ENCODE measurements around the gene MTAP. TPM values are rescaled to one million over a fixed set of nuclear protein-coding genes. Genes with fewer than 3 reads are reported as not detected.

The MTAP gene
- total and polyA plus RNA-seq, 2 of the 13 experiments (the other 11 are each of a cell fraction or from before 2014, with no cell fraction given): 16.7 to 51.2 TPM

DNA sequence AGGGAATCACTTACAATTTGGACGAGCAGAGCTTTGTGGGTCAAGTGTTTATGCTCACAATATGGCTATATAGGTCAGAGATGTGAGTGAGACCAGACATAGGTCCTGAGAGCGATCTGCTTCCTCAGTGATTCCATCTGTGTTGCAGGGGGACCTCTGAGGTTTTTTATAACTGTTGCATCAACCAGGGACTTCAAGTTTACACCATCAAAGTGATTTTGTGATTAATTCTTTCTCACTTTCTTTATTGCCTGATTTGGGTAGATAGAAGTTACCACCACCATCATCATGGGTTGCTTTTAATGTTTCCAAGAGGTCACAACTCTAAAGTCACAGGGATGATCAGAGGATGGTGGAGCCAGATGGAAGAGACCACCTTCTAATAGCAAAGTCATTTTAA, 7.0 kb upstream of the MTAP start:
- BruUV-seq (replicated peaks): no TSS peak
- Histone ChIP-seq H3K79me2 (ENCODE audit: insufficient read depth, low read length) (no peaks in the 10 kb centered on the region), H2AFZ (ENCODE audit: low read length) (no peak overlapping the region), H4K20me1 (ENCODE audit: insufficient read depth, low read length) (no peaks in the 10 kb centered on the region), H3K4me3 (replicated peaks in 1 of 3; ENCODE audit: insufficient read depth in 1 of 3, low read depth in 2 of 3, low read length in 3 of 3) (no peak overlapping the region), H3K9ac (ENCODE audit: insufficient read depth, low read depth, low read length) (no peak overlapping the region), H3K36me3 (replicated peaks in 1 of 2; ENCODE audit: control insufficient read depth in 1 of 2, insufficient read depth in 2 of 2, low read length in 2 of 2) (no peaks in the 10 kb centered on the region), H3K4me1 (ENCODE audit: insufficient read depth, low read length) (no peaks in the 10 kb centered on the region), H3K4me2 (ENCODE audit: low read depth, low read length) (no peak overlapping the region), H3K9me3 (ENCODE audit: low read length) (no peaks in the 10 kb centered on the region), H3K27ac (ENCODE audit: extremely low read length, insufficient read depth, low read length) (no peak overlapping the region), H3K27me3 (ENCODE audit: control insufficient read depth in 1 of 2, insufficient read depth in 2 of 2, low read length in 2 of 2) (no peaks in the 10 kb centered on the region; a peak in 1 of 5 replicates)
- CTCF ChIA-PET (ENCODE audit: low intra/inter-chr PET ratio, low total read pairs): no interaction called here
- TF ChIP-seq, protein P1, sequence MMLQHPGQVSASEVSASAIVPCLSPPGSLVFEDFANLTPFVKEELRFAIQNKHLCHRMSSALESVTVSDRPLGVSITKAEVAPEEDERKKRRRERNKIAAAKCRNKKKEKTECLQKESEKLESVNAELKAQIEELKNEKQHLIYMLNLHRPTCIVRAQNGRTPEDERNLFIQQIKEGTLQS (CRISPR knock-in tag; IDR thresholded peaks at IDR 0.05): no peak
- no peak for TF ChIP-seq RAD51 (IDR thresholded peaks at IDR 0.05; ENCODE audit: borderline replicate concordance)
- no peak for TF ChIP-seq ATF1 (CRISPR knock-in tag; IDR thresholded peaks at IDR 0.05)
- TF ChIP-seq NPAS2 (CRISPR knock-in tag; IDR thresholded peaks at IDR 0.05; ENCODE audit: borderline replicate concordance): no peak
- no peak for TF ChIP-seq NR2F1 (CRISPR knock-in tag; IDR thresholded peaks at IDR 0.05)
- TF ChIP-seq ZNF747 (CRISPR knock-in tag; IDR thresholded peaks at IDR 0.05; ENCODE audit: borderline replicate concordance): no peak
- TF ChIP-seq SYNCRIP (IDR thresholded peaks at IDR 0.05; ENCODE audit: insufficient read depth, low read depth, low read length): no peak
- no peak for TF ChIP-seq STAG1 (CRISPR knock-in tag; IDR thresholded peaks at IDR 0.05)
- no peak for TF ChIP-seq ZNF670 (CRISPR knock-in tag; IDR thresholded peaks at IDR 0.05; ENCODE audit: borderline replicate concordance)
- no peak for TF ChIP-seq KLF13 (CRISPR knock-in tag; IDR thresholded peaks at IDR 0.05)
- TF ChIP-seq ZNF296 (CRISPR knock-in tag; conservative IDR thresholded peaks at IDR 0.05): no peak
- TF ChIP-seq, protein P2, sequence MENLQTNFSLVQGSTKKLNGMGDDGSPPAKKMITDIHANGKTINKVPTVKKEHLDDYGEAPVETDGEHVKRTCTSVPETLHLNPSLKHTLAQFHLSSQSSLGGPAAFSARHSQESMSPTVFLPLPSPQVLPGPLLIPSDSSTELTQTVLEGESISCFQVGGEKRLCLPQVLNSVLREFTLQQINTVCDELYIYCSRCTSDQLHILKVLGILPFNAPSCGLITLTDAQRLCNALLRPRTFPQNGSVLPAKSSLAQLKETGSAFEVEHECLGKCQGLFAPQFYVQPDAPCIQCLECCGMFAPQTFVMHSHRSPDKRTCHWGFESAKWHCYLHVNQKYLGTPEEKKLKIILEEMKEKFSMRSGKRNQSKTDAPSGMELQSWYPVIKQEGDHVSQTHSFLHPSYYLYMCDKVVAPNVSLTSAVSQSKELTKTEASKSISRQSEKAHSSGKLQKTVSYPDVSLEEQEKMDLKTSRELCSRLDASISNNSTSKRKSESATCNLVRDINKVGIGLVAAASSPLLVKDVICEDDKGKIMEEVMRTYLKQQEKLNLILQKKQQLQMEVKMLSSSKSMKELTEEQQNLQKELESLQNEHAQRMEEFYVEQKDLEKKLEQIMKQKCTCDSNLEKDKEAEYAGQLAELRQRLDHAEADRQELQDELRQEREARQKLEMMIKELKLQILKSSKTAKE (CRISPR knock-in tag; IDR thresholded peaks at IDR 0.05; ENCODE audit: borderline replicate concordance): no peak
- TF ChIP-seq TOPORS (CRISPR knock-in tag; IDR thresholded peaks at IDR 0.05): no peak
- TF ChIP-seq ZNF225 (CRISPR knock-in tag; IDR thresholded peaks at IDR 0.05): no peak
- no peak for TF ChIP-seq ZNF274 (CRISPR knock-in tag; IDR thresholded peaks at IDR 0.05)
- DNase-seq (ENCODE audit: low spot score) (no peak), FAIRE-seq (no peak), ATAC-seq (no peak)
- WGBS (ENCODE audit: low lambda C conversion rate): 0% methylated on average over 2 of the region's 2 CpGs
- in situ Hi-C loops (cut with HindIII; ENCODE audit: extremely low pct_ligation_motif_present, low pct_unique_long_range_greater_than_20kb) (loop anchor here (10.0 to 25.0 kb wide), 3 partner anchors 331 to 608 kb away; partner anchors contain the start of genes IFNA4 and KLHL9), intact Hi-C loops (cut with micrococcal nuclease; ENCODE audit: unreplicated experiment) (no loop called here)
- POLR2A ChIA-PET: no interaction called here
